NCI-H446 treated with DMSO at 0.1 percent for 48 hours (cell line): ENCODE data around the gene CMTM2.
A peak's percentile ranks its signal among the peaks of the same experiment; 100 is the strongest.

Source experiments
- DNase-seq: peaks from one replicate; lab custom pipeline; 2025; lab: John Stamatoyannopoulos, UW

CMTM2 gene

GRCh38 chr16:66578651-66579531 is at the start of gene CMTM2:
Gene CMTM2, plus strand, starts transcription at chr16:66579463. Its CDS starts 145 bp downstream, at chr16:66579608.
- no peak for DNase-seq

DNA sequence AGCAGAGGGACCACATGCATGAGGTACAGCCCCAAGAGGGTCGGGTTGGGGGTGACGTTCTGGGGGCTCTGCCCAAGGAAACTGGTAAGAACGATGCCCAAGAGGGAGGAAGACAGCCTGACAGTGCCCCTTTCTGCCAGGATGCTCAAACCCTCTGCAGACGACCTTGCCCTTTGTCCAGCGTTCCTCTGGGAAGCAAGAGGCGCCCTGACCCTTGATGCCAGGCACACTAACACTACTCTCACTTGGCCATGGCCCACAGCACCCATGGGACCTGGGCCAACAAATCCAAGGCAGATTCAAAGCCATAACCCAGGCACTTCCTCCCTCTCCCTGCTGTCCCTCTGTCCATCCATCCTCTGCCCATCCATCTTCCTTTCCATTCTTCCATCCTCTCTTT is 49.8 kb upstream of the CMTM2 start:
- DNase-seq, result no peak

DNA sequence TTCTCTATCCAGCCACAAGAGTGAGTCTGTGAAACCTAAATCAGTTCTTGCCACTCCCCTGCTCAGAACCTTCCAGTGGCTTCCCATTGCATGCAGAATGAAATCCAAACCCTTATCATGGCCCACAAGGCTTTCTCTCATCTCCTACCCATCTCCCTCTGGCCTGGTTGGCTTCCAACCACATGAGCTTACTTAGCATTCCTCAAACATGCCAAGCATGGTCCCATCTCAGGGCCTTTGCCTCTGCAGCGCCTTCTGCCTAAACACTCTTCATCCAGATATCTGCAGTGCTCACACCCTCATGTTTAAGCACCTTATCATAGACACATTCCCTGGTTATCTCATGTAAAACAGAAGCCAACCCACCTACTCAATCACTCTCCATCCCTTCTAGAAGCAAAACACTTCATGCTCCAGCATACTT is 44.9 kb upstream of the CMTM2 start:
- no peak for DNase-seq

- no peak for DNase-seq
Measured at GRCh38 chr16:66536525-66536924, 42.7 kb upstream of the CMTM2 start.

GRCh38 chr16:66537236-66537635 is 42.0 kb upstream of the CMTM2 start:
- DNase-seq, result no peak

GRCh38 chr16:66538910-66539309 is 40.4 kb upstream of the CMTM2 start:
- no peak for DNase-seq

DNA sequence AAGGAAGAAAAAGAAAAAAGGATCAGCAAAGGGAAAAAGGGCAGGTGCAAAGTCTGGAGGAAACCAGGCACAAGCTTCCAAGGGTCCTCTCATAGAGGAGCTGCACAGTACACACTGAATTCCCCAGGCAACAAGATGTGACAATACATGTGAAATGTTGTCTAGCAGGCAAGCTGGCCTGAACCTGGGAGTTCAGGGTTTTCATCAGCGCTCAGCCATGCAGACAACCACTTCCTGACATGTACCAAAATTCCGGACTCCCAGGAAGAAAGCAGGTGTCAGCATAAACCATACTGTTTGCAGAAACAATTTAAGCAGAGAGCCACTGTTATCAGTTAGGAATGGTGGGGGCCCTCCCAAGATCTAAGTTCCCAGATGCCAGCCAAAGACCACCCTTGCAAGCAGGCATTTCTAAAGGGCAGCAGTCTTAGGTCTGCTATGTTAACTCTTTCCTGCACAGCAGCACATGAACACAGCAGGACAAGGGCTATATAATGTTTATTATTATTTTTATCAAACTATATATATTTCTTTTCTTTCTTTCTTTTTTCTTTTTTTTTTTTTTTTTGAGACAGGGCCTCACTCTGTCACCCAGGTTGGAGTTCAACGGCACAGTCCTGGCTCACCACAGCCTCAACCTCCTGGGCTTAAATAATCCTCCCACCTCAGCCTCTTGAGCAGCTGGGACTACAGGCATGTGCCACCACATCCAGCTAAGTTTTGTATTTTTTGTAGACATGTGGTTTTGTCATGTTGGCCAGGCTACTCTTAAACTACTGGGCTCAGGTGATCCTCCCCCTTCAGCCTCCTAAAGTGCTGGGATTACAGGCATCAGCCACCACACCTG is 39.4 kb upstream of the CMTM2 start:
- DNase-seq, result no peak

GRCh38 chr16:66541388-66542355 is 37.6 kb upstream of the CMTM2 start:
- no peak for DNase-seq

DNA sequence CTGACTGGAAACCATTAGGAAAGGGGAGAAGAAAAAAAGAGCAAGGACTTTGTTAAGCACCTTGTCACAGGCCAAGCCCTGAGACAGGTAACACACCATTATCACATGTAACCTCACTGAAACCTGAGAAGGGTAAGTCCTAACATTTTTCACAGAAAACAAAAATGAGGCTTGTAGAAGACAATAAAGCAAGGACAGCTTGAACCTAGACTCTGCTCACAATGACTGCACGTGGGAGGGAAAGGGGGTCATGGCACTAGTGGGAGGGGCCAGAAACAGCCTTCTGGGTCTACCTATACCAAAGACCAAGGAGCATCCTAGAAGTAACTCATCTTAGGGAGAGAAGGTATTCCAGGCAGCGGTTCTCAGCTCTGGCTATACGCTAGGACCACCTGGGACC is 36.9 kb upstream of the CMTM2 start:
- no peak for DNase-seq

- no peak for DNase-seq
Measured at GRCh38 chr16:66543541-66543940, 35.7 kb upstream of the CMTM2 start.

GRCh38 chr16:66544016-66544757 is 35.1 kb upstream of the CMTM2 start:
- DNase-seq, result no peak

- DNase-seq, result no peak
Measured at GRCh38 chr16:66547101-66547989, 31.9 kb upstream of the CMTM2 start.

GRCh38 chr16:66548068-66548467 is 31.2 kb upstream of the CMTM2 start:
- no peak for DNase-seq

- no peak for DNase-seq
Measured at GRCh38 chr16:66548868-66549267, 30.4 kb upstream of the CMTM2 start.

- no peak for DNase-seq
Measured at GRCh38 chr16:66549284-66550131, 29.8 kb upstream of the CMTM2 start, which contains the start of gene TK2. Gene TK2, minus strand, starts transcription at chr16:66550122. Its CDS starts 61 bp downstream, at chr16:66550061.

DNA sequence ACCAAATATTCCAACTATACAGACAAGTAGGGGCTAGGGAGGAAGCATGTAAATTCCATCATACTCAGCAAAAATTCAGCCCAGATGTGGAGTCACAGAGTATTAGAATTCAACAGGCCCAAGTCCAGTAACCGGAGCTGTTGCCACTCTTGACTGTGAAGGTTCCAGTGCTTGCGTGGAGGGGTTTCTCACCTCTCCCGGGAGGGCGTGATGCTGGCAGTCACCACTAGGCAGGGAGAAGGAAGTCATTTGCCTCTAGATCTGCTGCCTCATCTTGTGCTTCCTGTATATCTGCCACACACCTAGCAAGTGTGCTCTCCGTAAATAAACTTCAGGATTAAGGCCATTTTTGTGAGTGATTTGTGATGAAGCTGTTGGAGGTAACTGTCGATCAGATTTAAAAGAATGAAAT is 27.9 kb upstream of the CMTM2 start:
- no peak for DNase-seq

- no peak for DNase-seq
Measured at GRCh38 chr16:66551788-66552285, 27.4 kb upstream of the CMTM2 start.

- DNase-seq, result peak; percentile 57
Measured at GRCh38 chr16:66552286-66553177, 26.7 kb upstream of the CMTM2 start, which contains the start of gene CKLF. Gene CKLF, plus strand, starts transcription at chr16:66552576. Its CDS starts 140 bp downstream, at chr16:66552716.
